Activated naive CD8-positive, alpha-beta T cell treated with anti-CD3 and anti-CD28 coated beads for 36 hours (primary cell): ENCODE results near the gene ADIPOQ. TPM values are rescaled to one million over a fixed set of nuclear protein-coding genes. Genes with fewer than 3 reads are reported as not detected.
"Not testable (repeated sequence)": the region's sequence is repeated elsewhere in the genome, so short reads cannot be mapped to it uniquely, and the experiment has no call there.

ENCODE experiments used
- DNase-seq: peaks from one replicate; pipeline ENCODE4 v3.0.0; 2021
- H3K27ac Mint-ChIP-seq: one replicate; pipeline ENCODE4 v1.8.0; 2022; ENCODE audit warnings: mild to moderate bottlenecking, moderate library complexity, mixed read lengths
- H3K27me3 Mint-ChIP-seq: one replicate; pipeline ENCODE4 v1.8.0; 2022; ENCODE audit warnings: mild to moderate bottlenecking, mixed read lengths
- H3K36me3 Mint-ChIP-seq: one replicate; pipeline ENCODE4 v1.8.0; 2021; ENCODE audit warnings: mild to moderate bottlenecking, mixed read lengths
- H3K4me1 Mint-ChIP-seq: one replicate; pipeline ENCODE4 v1.8.0; 2021; ENCODE audit warnings: mixed read lengths
- H3K4me3 Mint-ChIP-seq: one replicate; pipeline ENCODE4 v1.8.0; 2022; ENCODE audit warnings: mild to moderate bottlenecking, moderate library complexity, mixed read lengths
- H3K9me3 Mint-ChIP-seq: one replicate; pipeline ENCODE4 v1.8.0; 2022; ENCODE audit warnings: mixed read lengths
- total RNA-seq, 2 experiments: library from RNA; stranded (reverse); gene quantifications; one replicate each; pipeline ENCODE4 v1.2.3, GENCODE V29; 2021

The ADIPOQ gene
- total RNA-seq, 2 experiments from 2014 or later = not detected

DNA sequence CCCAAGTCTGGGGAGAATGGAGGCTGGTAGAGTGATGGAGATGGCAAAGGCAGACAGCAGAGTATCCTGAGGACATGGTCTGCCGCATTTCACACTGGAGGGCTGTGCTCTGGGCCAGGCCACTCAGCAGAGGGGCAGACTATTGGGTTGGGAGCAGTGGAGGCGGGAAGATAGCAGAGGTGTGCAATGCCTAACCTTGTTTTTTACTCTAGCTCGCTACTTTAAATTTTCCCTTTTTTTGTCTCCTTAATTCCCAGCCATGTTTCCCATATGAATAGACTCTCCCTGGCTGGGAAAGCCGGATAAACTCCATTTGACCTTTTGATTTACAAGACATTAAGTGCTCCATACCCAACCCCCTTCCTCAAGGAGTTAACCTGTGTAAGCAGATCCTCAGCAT lies 54.4 kb downstream of the ADIPOQ start:
- no peaks in the 10 kb centered on the region for H3K9me3 Mint-ChIP-seq
- DNase-seq = no peak
- H3K4me3 Mint-ChIP-seq = no peak overlapping the region
- peaks cover 11% of the 10 kb centered on the region for H3K4me1 Mint-ChIP-seq
- no peaks in the 10 kb centered on the region for H3K36me3 Mint-ChIP-seq
- H3K27me3 Mint-ChIP-seq = no peaks in the 10 kb centered on the region
- H3K27ac Mint-ChIP-seq = no peak overlapping the region

DNA sequence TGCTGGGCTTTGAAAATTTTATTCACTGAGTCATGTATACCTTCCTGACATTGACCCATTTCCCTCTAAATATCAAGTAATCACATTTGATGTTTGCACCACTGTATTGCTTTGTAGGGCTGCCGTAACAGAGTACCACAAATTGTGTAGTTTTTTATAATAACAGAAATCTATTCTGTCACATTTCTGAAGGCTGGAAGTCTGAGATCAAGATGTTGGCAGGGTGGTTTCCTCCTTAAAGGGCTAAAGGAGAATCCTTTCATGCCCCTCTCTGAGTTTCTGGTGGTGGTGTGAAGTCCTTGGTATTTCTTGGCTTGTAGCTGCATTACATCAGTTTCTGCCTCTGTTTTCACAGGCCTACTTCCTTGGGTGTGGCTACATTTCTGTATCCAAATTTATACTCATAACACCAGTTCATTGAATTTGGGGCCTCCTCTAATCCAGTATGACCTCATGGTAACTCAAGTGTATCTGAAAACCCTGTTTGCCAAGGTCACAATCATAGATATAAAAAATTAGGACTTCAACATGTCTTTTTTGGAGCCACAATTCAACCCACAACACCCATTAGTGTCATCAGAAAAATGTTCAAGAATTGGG lies 58.7 kb downstream of the ADIPOQ start:
- Mint-ChIP-seq H3K9me3 (peaks cover 23% of the 10 kb centered on the region), H3K4me1 (peaks cover 11% of the 10 kb centered on the region), H3K27ac (no peak overlapping the region), H3K4me3 (no peak overlapping the region), H3K36me3 (peaks cover 8% of the 10 kb centered on the region), H3K27me3 (no peaks in the 10 kb centered on the region)
- DNase-seq = no peak

DNA sequence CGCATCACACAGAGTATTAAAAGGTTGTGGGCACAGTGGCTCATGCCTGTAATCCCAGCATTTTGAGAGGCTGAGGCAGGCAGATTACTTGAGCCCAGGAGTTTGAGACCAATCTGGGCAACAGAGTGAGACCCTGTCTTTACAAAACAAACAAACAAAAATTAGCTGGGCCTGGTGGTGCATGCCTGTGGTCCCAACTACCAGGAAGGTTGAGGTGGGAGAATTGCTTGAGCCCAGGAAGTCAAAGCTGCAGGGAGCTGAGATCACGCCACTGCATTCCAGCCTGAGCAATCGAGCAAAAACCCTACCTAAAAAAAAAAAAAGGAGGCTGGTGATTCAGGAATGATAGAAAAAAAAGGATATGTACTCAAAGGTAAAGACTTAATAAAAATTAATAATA lies 59.6 kb downstream of the ADIPOQ start:
- Mint-ChIP-seq H3K9me3 (peaks cover 31% of the 10 kb centered on the region), H3K4me3 (no peak overlapping the region), H3K27me3 (no peaks in the 10 kb centered on the region), H3K27ac (no peak overlapping the region), H3K4me1 (peaks cover 11% of the 10 kb centered on the region), H3K36me3 (peaks cover 14% of the 10 kb centered on the region)
- DNase-seq = no peak

DNA sequence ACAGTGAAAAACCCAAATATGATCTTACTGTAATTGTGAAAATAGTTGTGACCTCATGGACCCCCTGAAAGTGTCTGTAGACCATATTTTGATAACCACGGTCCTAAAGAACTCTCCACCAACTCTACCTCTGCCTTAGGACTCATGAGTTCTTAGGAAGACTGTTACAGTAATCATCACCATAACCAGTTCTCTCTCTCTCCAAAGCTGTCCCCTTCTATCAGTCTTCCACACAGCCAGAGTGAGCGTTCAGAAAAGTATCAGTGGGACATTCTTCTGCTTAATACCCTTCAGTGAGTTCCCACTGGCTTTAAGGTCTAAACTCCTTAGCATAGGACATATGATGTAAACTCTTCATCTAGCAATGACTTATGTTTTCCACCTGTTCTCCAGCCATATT lies 60.2 kb downstream of the ADIPOQ start:
- H3K36me3 Mint-ChIP-seq = peaks cover 20% of the 10 kb centered on the region
- no peaks in the 10 kb centered on the region for H3K27me3 Mint-ChIP-seq
- H3K27ac Mint-ChIP-seq = no peak overlapping the region
- no peak for DNase-seq
- peaks cover 35% of the 10 kb centered on the region for H3K9me3 Mint-ChIP-seq
- peaks cover 11% of the 10 kb centered on the region for H3K4me1 Mint-ChIP-seq
- H3K4me3 Mint-ChIP-seq = no peak overlapping the region

DNA sequence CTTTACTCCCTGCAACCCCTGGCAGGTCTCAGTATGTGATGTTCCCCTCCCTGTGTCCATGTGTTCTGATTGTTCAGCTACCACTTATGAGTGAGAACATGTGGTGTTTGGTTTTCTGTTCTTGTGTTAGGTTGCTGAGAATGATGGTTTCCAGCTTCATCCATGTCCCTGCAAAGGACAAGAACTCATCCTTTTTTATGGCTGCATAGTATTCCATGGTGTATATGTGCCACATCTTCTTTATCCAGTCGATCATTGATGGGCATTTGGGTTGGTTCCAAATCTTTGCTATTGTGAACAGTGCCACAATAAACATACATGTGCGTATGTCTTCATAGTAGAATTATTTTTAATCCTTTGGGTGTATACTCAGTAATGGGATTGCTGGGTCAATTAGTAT lies 61.2 kb downstream of the ADIPOQ start:
- DNase-seq, H3K27me3 Mint-ChIP-seq, H3K4me3 Mint-ChIP-seq, H3K27ac Mint-ChIP-seq: not testable (repeated sequence)
- peaks cover 39% of the 10 kb centered on the region for H3K9me3 Mint-ChIP-seq
- H3K36me3 Mint-ChIP-seq = peaks cover 26% of the 10 kb centered on the region
- peaks cover 16% of the 10 kb centered on the region for H3K4me1 Mint-ChIP-seq

DNA sequence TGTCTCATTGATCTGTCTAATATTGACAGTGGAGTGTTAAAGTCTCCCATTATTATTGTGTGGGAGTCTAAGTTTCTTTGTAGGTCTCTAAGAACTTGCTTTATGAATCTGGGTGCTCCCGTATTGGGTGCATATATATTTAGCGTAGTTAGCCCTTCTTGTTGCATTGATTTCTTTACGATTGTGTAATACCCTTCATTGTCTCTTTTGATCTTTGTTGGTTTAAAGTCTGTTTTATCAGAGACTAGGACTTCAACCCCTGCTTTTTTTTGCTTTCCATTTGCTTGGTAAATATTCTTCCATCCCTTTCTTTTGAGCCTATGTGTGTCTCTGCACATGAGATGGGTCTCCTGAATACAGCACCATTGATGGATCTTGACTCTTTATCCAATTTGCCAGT lies 64.6 kb downstream of the ADIPOQ start:
- H3K36me3 Mint-ChIP-seq = peaks cover 27% of the 10 kb centered on the region
- peaks cover 39% of the 10 kb centered on the region for H3K9me3 Mint-ChIP-seq
- not testable (repeated sequence) for H3K4me3 Mint-ChIP-seq, DNase-seq, H3K27me3 Mint-ChIP-seq, H3K27ac Mint-ChIP-seq
- H3K4me1 Mint-ChIP-seq = peaks cover 16% of the 10 kb centered on the region

Other genes starting within 250 kb of the ADIPOQ start
- gene AHSG, start 229.7 kb upstream of the ADIPOQ start, total RNA-seq = not detected
- gene FETUB, start 202.3 kb upstream of the ADIPOQ start, total RNA-seq = not detected
- gene HRG, start 176.7 kb upstream of the ADIPOQ start, total RNA-seq = not detected
- not detected for gene KNG1, start 125.4 kb upstream of the ADIPOQ start, total RNA-seq
- 100 to 1,000 TPM; 446 to 480 TPM for gene EIF4A2, start 59.1 kb upstream of the ADIPOQ start, total RNA-seq
- 100 to 1,000 TPM; 121 to 136 TPM for gene RFC4, start 36.2 kb upstream of the ADIPOQ start, total RNA-seq
- gene ST6GAL1, start 87.8 kb downstream of the ADIPOQ start, total RNA-seq = 10 to 100 TPM; 97.4 to 98.8 TPM